HG03354 (cell line): ENCODE results near the gene ADRB2.

Experiments used
- ATAC-seq: cut with Tn5 transposase; IDR thresholded peaks from one replicate; pipeline ENCODE4 v1.9.1; 2021; ENCODE audit warnings: mild to moderate bottlenecking; ENCODE audit not compliant: unreplicated experiment, poor library complexity, severe bottlenecking

Gene ADRB2

DNA sequence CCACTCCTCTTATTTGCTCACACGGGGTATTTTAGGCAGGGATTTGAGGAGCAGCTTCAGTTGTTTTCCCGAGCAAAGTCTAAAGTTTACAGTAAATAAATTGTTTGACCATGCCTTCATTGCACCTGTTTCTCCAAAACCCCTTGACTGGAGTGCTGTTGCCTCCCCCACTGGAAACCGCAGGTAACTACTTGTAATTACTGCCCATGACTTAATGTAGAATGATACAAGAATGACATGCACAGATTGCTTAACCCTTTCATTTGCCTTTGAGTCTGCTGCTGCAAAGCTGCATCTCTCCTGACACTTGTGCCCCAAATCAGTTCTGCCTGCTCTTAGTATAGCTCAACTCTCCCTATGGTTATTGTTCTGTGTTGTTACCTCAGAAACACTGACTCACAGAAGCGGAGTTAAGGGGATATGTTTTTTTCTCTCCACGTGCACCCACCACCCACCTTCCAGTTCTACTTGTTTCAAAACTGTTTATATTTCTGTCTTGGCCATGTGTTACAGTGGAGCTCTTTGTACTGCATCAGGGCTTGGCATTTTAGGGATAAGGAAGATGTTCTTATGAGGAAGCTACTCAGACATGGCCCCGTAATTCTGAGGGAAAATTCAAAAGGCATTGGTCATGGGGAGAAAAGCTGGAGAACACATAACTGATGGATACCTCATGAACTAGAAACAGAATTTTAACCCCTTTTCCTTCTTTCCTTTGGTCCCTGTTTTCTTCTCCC, 2.3 kb downstream of the ADRB2 start:
- ATAC-seq, result no peak

DNA sequence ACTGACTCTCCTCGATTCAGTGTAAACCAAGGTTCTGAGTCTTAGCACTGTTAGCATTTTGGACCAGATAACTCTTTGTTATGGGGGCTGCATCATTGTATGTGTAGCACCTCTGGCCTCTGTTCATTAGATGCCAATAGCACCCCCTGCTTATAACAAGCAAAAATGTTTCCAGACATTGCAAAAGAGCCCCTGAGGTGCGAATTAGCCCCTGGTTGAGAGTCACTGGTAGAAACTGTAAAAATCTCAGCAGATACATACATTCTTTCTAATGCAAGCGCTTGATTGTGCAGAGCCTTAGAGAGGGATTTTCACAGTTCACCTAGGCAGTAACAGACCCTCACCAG, 2.8 kb downstream of the ADRB2 start:
- ATAC-seq, result no peak

DNA sequence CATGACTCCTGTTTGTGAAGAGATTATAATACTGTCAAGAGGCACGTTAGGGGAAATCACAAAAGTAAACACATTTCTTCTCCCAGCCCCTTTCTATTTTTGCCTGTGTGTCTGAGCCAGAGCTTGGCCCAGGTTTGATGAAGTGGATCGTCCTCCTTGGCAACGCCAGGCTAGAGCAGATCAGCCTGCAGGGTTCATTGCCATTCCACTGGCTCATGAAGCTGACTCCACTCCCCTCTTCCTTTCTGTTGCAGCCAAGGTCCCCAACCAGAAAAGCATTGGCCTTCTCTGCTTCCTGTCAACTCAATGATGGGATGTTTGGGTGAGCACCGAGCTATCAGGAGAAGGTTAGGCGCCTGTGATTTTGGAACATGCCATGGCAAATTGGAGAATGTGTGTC, 3.3 kb downstream of the ADRB2 start:
- no peak for ATAC-seq

DNA sequence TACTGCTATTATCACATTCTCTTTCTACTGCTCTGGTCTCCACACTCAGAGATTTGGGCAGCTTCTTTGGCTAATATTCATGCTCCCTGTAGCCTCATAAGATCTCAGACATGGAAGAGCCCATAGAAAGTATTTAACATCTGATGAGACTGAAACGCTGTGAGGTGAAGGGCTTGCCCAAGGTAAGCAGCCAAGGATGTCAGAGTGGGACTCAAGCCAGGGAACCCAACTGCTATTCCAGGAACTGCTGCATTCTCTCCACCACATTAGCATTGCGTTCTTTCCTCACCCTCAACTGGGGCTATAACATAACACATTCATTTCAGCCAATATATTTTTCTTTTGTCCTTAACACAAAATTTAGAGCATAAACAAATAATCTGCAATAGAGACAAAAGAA, 3.8 kb downstream of the ADRB2 start:
- no peak for ATAC-seq

DNA sequence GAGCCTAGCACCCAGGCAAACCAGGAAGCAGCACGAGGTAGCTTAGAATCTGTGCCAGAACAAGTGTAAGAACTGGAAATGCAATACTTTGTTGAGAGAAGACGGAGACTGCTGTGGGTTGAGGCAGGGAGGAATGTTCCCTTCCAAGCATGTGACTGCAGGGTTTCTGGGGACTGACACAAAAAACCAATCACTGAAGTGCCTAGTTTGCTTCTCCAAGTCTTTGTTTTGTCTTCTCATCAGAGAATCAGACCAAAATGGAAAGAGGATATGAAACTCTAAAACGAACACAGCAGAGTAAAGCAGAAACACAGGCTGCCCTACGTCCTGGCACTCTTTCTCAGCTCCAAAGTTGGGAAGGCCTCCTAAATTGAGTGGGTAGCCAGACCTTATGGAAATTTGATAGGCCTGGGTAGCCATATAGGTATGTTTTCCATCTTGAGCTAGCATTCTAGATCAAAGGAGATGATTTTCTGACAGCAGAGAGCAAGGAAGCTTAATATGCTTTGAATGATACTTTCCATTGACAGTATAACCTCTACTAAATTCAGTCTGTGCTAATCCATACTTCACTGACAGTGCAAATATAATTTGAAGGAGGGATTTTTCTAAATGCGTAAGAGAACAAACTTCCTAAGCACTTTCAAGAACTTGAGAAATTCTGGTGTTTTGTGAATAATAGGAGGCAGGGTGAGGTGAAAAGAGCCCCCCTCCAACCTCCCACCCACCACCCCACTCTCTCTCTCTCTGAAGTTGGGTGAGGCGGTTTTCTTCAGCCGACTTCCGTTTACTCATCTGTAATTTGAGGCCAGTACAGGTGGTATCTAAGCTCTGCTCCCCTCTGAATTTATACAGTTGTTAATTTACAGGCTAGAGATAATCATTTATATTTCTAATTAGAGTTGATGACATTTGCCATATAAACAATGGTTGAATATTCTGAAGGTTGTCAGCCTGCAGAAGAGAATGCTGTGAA, 5.5 kb downstream of the ADRB2 start:
- peak; percentile 89 for ATAC-seq

DNA sequence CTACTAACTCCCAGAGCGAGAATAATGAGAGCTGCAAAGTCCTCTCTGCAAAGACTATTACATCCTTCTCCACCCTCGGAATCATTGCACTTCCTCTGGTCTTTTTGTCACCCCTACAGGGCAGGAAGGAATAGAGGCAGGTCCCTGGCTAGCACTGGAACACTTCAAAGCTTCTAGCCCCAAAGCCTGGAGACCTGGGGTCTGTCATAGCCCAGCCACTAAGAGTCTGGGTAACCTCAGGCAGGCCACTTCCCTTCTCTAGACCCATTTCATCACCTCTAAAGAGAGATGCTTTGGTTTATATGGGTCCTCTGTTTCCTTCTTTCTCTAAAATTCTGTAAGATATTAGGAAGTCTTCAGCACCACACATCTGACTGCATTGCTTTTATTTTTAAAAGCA, 6.7 kb downstream of the ADRB2 start:
- ATAC-seq, result no peak

DNA sequence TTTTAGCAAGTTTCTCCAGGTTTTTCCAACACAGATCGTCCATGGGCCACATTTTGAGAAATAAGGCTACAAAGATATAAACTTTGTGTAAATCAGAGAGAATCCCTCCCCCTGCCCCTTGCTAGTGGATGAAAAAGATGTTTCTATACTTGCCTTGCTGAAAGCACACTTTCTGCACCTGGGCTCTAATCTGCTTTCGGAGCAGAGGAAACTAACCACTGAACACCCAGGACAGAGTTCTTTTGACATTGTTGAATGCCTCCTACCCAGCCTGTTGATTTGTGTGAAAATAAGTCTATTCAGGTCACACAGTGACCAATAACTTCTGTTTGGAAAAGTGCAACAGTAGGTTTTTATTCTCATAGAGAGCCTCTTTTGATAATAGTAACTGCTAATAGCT, 7.5 kb downstream of the ADRB2 start:
- ATAC-seq, result no peak

DNA sequence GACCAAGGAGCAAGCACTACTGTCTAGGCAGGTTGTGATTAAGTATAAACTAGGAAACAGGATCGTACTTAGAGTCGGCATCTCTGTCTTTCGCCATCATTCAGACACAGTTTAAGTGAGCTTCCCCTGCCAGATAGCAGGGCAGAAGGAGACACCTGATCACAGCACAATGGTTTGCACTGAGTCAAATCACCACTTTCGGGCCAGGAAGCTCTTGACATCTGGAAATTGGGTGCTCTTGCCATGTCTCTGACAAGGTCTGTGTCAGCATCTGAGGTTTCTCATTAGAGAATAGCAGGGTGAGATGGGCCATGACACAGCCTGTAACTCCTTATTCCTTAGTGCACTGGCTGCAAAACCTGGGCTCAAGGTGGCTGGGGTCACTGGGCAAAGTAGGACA, 8.3 kb downstream of the ADRB2 start:
- ATAC-seq, result no peak

DNA sequence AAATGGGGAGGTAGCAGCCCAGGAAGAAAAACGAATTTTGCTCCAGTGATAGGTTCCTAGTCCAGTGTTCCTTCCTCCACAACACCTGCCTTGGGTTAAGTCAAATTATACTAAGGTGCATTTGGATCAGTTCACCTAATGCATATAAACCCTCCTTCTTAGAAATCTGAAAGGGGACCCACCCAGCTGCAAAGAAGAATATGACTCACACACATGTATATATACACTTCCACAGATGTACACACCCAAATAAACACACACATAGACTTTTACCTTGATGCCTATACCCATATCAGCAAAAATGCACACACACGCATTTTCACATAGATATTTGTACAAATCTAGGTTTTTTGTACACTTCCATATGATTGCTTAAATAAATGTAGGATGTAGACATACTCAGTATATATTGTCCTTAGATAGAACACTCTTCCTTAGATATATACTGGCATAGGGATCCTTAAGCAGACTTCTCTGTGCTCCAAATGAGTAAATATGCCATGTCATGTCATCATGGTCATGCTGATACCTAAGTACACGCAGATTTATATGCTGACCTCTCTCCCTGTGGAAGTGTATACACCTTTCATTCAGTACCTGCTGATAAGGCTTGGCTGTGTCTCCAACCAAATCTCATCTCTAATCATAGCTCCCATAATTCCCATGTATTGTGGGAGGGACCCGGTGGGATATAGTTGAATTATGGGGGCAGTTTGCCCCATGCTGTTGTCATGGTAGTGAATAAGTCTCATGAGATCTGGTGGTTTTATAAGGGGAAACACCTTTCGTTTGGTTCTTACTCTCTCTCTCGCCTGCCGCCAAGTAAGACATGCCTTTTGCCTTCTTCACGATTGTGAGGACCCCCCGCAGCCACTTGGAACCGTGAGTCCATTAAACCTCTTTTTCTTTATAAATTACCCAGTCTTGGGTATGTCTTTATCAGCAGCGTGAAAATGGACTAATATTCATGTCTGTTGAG, 10.2 kb downstream of the ADRB2 start:
- no peak for ATAC-seq

DNA sequence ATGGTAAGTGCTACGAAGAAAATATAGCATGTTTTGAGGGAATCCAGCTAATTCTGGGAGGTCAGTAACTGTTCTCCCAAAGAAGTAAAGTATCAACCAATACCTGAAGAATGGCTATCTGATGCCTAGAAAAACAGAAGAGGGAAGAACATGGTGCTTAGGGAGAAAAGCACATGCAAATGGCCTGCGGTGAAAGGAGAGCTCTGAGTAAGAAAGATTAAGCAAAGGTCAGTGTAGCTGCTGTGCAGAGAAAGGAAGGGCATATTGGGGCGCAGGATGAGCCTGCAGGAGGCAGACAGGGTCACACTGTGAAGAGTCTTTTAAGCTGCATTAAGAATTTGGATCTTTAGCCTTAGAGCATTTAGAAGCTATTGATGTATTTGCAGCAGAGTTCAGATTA, 11.0 kb downstream of the ADRB2 start:
- no peak for ATAC-seq

DNA sequence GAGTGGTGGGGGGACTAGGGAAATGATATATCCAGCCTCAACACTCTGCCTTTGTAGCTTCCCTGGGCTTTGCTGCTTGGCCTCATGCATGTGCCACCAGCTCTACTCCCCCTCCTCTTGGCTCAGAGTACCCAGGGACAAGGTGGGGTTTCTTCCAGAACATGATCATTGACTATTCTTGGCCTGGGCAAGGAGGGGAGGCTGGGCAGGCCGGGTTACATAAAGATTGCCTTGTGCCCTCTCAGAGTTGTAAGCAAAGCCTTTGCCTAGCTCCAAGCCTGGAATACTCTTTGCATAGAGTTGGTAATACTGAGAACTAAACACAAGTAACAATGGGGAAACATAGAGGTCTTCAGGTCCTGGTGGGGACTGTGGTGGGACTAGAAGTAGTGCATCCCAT, 11.9 kb downstream of the ADRB2 start:
- ATAC-seq, result no peak

DNA sequence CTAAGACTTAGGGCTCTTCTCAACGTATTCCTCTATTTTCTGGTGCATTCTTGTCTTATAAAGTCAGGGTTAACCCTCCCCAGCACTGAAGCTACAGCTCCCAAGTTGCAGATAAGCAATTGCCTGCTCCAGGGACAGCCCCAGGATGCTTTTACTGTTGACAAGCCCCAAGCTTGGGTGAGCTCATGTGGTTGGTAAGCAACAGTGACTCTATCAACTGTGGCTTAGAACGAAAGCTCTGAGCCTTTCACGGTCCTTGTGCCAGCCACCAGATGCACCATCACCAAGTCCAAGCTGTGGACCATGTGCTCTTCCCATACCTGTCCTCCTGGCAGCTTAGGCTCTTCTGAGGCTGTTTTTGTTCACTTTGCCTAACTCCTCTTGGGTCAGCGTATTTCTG, 13.5 kb downstream of the ADRB2 start:
- peak; percentile 61 for ATAC-seq

DNA sequence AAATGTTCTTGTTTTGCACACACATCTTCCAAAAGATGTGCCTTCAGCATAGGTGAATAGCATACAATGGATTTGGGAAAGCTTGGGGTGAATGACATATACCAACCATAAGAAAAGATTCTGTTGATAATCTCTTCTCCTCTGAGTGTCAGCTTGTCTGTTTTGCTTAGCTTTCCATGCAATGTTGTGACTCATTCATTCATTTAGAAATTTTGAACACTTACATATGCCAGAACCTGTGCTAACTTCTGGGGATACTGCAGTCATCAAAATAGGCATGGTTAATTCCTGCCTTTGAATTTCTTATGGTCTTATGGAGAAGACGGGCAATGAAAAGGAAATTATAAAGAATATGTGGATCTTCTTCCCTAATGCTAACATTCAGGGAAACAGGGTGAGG, 14.1 kb downstream of the ADRB2 start:
- ATAC-seq, result no peak

DNA sequence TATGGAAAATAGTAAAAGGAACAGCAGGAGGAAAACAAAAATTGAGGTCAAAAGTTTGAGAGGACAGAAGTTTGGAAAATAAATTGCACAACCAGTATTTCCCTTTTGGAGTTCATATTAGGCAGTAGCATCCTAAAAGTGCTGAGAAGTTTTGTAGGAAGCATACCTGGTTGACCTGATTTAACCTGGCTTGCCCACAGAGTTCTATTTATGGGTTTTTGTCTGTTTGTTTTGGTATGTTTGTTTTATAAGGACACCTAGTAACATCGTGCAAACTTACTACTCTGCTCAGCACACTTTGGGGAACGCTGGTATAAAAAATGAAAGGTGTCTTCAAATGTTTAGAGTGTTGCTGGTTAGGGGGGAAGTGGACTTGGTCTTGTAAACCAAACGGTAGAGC, 15.1 kb downstream of the ADRB2 start:
- no peak for ATAC-seq

DNA sequence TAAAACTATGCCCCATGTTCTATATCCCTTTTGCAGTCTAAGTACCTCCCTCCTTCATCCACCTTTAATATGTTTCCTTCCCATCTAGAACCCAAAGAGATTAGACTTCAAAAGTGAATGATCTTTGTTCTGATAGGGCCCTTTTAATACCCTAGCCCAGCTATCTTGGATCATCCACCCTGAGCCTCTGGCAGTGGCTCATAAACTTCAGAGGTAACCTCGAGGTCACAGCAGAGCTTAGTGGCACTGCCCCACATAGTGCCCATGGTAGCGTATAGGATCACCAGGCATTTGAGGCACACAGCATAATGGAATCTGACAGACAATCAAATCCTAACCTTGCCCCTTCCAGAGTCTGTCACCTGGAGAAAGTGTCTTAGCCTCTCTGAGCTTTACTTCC, 15.8 kb downstream of the ADRB2 start:
- ATAC-seq, result no peak

DNA sequence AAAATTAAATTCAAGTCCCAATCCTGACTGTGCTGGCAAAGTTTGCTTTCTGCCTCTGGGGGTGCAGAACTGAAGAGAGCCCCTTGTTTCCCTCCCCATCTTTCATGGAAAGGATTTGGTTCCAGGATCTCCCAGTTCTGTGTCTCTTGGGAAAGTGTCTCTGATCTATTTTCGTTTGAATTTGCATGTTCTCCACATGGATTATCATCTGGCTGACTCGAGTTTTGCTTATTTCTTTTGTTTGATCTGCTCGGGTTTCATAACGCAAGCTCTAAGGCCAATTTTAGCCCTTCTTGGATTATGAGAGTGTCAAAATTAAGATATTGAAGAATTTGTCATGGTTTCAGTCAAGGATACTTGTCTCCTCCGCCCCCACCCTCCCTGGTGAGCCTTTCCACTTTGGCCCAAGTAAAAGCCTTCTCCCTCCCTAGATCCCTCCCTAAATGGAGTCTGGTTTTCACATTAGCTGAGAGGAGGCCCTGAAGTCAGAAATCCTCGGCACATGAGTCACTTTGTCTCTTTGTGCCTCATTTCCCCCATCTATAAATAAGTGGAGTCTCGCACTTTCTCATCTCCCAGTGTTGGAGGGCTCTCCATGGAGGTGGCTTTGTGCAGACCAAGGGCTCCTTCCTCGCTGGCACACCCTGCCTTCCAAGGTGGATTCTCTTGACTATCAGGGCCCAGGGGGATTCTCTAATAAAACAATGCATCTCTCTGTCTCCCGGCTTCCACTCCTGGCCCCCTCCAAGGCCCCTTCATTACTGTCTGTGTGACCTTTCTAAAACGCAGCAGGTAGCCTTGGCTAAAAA, 17.3 kb downstream of the ADRB2 start:
- no peak for ATAC-seq

DNA sequence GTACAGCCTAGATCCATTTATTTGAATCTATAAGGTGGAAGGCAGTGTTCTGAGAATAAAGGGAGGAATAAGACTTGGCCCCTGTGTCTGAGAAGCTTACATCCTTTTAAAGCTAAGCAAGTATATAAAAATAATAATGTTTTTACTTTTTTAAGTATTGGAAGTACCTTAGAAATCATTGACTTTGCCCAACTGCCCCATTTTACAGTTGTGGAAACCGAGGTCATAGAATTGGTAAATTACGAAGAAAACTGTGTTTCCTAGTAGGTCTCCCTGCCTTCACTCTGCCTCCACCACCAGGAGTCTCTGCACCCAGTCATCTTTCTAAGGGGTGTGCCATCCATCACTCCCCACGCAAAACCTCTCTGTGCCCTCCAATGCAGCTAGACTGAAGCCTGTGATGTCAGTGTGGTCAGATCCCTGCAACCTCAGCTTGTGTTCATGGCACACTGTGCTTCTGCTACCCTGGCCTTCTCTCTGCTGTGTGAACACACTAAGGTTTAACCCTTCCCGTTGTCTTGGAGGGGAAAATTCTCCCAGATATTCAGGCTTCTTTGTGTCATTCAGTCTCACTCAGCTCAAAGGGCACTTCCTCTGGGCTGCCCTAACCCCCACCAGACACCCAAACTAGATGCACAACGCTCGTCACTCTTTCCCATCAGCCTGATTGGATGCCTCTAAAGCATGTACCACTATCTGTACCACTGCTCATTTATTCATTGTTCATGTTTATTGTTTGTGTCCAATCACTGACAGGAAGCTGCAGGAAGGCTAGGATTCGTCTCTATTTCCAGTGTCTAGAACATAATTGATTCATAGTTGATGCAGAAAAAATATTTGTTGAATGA, 18.2 kb downstream of the ADRB2 start:
- no peak for ATAC-seq

DNA sequence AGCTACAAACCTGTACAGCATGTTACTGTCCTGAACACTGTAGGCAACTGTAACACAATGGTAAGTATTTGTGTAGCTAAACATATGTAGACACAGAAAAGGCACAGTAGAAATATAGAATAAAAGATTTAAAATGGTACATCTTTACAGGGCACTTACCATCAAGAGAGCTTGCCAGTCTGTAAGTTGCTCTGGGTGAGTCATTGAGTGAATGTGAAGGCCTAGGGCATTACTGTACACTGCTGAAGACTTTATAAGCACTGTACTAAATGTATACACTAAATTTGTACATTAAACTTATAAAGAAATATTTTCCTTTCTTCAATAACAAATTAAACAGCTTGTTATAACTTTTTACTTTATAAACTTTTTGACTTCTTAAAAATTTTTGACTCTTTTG, 20.5 kb downstream of the ADRB2 start:
- no peak for ATAC-seq
